Ureter (tissue), 1 donor: ENCODE results near the gene DDX4. TPM values are rescaled to one million over a fixed set of nuclear protein-coding genes. Genes with fewer than 3 reads are reported as not detected.
"Not testable (repeated sequence)": the region's sequence is repeated elsewhere in the genome, so short reads cannot be mapped to it uniquely, and the experiment has no call there.

ENCODE experiments used
- DNase-seq: peaks from one replicate; pipeline ENCODE4 v3.0.0-alpha.2; 2020; ENCODE audit warnings: low spot score
- total RNA-seq: library from RNA; stranded (reverse); gene quantifications from one replicate; pipeline ENCODE4 v1.2.4, GENCODE V29; 2023
- donor health status: DM: yes; HTN: yes; CAD: no.

The DDX4 gene
- total RNA-seq, 1 donor from 2014 or later, result not detected

- no peak for DNase-seq
Observed at GRCh38 chr5:55724281-55724680, 13.6 kb upstream of the DDX4 start.

DNA sequence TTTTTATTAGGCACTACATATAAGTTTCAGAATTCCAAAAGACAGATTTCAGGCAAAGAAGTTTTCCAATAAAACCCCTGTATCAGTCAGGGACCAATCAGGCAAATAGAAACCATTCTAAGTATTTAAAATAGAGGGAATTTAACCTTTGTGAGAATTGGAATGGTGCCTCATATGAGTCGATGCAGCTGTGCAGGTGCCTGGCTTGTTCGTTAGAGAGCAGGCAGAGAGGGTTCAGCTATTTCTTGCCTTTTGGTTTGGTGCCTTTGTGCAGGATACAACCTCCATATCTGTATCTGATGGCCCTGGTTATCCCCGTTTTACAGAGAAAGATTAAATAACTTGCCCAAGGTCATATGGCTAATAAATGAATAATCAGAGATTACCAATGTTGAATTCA, 6.0 kb upstream of the DDX4 start:
- DNase-seq, result no peak

DNA sequence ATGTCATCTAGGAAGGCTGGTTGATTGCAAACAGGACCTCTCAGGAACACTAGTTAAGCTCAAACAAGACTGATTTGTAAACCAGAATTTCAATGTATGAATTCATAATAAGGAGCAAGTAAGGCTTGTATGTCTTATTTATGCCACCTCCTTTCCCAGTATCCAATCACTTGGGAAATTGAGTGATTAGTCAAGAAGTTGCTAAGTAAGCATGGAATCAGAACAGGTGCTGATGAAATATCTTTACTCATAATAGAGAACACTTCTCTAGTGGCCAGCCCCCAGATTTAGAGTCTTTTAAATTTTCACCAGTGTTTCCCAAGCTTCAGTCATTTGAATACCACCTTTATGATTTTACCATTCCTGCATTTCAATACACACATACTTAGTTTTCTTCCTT, 5.3 kb upstream of the DDX4 start:
- no peak for DNase-seq

DNA sequence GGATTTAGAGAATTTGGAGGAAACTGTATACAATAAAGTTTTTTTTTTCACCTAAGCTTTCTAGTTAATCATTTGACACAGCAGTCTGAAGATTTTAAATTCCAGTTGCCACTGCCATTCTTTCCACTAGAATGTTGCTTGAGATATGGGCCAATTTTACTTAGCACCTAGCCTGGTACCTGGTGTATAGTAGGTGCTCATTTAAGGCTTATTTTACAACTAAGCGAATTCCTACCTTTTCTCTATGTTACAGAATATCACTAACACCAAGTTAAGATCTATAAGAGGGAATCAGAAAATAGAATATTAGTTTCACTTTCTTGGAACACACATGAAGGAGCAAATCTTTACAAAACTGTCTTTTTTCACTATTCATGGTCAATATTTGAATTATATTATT, 3.2 kb upstream of the DDX4 start:
- DNase-seq, result no peak

DNA sequence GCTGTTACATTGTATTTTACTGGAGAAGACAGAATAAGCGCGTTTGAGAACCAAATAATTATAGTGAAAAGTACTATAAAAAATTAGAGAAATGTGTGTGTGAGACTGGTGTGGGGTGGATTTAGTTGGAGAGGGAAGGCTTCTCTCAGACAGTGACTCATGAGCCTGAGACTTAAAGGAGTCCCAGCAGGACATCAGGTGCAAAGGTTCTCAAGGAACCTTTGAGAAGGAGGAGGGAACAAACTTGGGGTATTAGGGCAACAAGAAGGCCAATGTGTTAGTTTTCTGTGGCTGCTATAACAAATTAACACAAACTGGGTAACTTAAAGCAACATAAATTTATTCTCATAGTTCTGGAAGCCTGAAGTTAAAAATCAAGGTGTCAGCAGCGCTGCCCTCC, 4.9 kb downstream of the DDX4 start:
- no peak for DNase-seq

DNA sequence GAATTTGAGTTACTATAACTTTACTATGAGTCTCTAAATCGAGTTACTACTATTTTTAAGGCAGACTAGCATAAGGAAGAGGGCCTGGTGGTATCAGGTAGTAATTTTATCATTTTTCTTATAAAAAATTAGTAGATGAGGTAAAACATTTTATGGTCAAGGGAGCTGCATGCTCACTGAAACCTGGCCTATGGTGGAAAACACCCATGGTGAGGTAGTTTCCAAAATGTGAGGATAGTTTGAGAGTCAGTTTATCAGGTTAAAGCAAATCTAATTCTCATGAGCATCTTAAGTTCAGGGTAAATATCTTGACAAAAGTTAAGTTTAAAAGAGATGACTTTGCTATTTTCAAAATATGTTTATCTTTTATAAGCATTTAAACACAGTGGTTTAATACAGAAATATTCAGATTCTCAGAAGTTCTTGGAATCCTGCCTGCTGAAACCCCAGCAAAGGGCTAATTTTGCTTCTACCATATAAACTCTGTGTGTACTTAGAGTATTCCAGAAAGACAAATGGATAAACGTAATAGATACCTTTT, 10.0 kb downstream of the DDX4 start:
- no peak for DNase-seq

DNA sequence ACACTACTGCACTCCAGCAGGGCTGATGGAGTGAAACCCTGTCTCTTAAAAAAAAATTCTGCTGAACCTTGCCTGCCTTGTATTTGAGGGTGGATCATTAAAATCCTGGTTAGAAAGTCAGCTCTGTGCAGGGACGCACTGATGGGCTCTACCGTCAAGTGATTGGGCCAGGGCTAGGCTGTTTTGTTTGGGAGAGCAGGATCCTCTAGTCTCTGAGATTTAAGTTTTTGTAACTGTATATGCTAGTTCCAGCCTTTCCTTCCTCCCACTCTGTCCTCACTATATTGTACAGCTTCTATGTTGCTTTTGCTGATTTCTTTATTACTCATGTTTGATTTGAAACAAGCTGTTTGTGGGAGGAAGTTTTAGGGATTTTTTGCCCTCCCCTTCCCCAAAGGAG, 11.5 kb downstream of the DDX4 start:
- DNase-seq, result no peak

- no peak for DNase-seq
Observed at GRCh38 chr5:55750063-55750462, 12.2 kb downstream of the DDX4 start.

DNA sequence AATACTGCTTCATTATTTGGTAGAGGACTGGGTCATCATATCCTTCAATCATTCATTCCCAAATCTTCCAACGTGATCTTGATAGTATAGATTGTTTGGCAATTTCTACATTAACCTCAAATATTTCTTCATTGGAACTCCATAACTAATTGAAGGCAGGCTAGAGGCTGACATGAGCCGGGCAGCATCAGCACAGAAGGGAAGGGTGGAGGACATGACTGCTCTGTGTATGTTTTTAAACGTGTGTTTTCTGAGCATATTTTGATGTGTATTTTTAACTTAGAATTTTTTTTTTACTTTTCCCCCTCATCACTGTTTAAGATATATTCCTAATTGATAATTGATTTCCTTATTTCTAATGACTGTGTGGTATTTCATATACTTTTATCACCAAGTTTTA, 12.6 kb downstream of the DDX4 start:
- no peak for DNase-seq

GRCh38 chr5:55758231-55758630, 20.4 kb downstream of the DDX4 start:
- no peak for DNase-seq

DNA sequence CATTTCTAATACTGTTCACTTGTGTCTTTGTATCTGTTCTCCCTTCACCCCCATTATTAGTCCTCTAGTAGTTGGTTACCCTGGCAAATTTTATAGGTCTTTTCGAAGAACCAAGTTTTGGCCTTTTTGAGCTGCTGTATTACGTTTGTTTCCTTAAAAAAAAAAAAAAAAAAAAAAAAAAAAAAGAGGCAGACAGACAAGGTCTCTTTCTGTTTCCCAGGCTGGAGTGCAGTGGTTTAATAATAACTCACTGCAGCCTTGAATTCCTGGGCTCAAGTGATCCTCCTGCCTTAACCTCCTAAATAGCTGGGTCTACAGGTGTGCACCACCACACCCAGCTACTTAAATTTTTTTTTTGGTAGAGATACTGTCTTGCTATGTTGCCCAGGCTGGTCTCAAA, 20.9 kb downstream of the DDX4 start:
- no peak for DNase-seq

GRCh38 chr5:55761721-55762120, 23.9 kb downstream of the DDX4 start:
- DNase-seq, result not testable (repeated sequence)

GRCh38 chr5:55763746-55764420, 26.0 kb downstream of the DDX4 start:
- DNase-seq, result no peak

DNA sequence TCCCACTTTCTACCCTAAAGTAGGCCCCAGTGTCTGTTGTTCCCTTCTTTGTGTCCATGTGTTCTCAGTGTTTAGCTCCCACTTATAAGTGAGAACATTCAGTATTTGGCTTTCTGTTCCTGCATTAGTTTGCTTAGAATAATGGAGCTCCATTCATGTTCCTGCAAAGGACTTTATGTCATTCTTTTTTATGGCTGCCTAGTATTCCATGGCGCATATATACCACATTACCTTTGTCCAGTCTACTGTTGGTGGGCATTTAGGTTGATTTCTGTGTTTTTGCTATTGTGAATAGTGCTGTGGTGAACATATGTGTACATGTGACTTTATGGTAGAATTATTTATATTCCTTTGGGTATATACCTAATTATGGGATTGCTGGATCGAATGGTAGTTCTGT, 30.4 kb downstream of the DDX4 start:
- no peak for DNase-seq

GRCh38 chr5:55771175-55771655, 33.4 kb downstream of the DDX4 start:
- DNase-seq, result no peak

GRCh38 chr5:55773057-55773456, 35.2 kb downstream of the DDX4 start:
- no peak for DNase-seq

DNA sequence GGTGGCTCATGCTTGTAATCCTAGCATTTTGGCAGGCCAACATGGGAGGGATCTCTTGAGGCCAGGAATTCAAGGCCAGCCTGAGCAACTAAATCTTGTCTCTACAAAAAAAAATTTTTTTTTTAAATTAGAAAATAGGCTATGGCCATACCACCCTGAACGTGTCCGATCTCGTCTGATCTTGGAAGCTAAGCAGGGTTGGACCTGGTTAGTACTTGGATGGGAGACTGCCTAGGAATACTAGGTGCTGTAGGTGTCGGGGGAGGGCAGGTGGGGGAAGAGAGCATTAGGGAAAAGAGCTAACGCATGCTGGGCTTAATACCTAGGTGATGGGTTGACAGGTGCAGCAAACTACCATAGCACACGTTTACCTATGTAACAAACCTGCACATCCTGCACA, 39.5 kb downstream of the DDX4 start:
- DNase-seq, result no peak

- DNase-seq, result no peak
Observed at GRCh38 chr5:55800924-55801323, 63.1 kb downstream of the DDX4 start.

DNA sequence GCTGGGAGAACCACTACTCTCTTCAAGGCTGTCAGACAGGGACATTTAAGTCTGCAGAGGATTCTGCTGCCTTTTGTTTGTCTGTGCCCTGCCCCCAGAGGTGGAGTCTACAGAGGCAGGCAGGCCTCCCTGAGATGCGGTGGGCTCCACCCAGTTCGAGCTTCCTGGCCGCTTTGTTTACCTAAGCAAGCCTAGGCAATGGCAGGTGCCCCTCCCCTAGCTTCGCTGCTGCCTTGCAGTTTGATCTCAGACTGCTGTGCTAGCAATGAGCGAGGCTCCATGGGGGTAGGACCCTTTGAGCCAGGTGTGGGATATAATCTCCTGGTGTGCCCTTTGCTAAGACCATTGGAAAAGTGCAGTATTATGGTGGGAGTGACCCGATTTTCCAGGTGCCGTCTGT, 71.0 kb downstream of the DDX4 start:
- not testable (repeated sequence) for DNase-seq

- not testable (repeated sequence) for DNase-seq
Observed at GRCh38 chr5:55815939-55816338, 78.1 kb downstream of the DDX4 start.

DNA sequence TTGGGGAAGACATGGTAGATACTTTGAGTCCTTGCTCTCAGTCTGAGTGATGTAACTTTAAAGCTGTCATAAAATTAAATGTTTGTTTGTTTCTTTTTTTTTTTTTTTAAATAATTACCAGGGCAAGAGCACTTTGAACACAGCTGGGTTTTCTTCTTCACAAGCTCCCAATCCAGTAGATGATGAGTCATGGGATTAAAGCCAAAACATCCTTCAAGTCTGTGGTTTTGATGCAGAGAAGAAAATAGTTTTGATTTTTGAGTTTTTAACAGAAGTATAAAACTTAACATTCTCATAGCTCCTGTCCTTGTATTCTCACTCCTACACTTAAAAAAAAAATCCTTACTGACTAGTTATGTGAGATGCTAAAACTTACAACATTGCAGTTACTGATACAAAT, 78.5 kb downstream of the DDX4 start:
- no peak for DNase-seq

DNA sequence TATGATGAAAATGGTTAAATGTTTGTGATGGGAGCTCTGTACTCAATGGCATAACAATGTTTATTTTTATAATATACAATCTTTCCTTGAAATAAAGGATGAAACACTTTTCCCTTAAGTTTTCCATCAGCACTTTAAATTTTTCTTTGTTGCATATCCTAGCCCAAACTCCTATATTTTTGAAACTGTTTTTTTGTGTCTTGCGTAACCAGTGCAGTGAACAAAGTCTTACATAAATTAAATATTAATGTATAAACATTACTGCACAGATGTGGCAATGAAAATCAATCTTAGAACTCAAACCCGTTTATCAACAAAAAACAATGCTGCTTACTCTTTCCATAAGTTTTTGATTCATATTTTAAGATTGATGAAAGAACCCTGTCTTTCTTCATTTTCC, 79.2 kb downstream of the DDX4 start:
- DNase-seq, result no peak

- no peak for DNase-seq
Observed at GRCh38 chr5:55820488-55820887, 82.6 kb downstream of the DDX4 start.
